Colonic mucosa (tissue), 4 donors: ENCODE measurements around the gene PPP1R1C. TPM values are rescaled to one million over a fixed set of nuclear protein-coding genes. Genes with fewer than 3 reads are reported as not detected.

ENCODE experiments used
- DNase-seq: peaks from one replicate; pipeline ENCODE4 v3.0.0-alpha.2; 2020
- H3K27ac ChIP-seq: fragments of 200-600 bp; one replicate; pipeline ENCODE4 v1.8.0; 2021
- H3K27me3 ChIP-seq: fragments of 200-600 bp; one replicate; pipeline ENCODE4 v1.8.0; 2021
- H3K36me3 ChIP-seq: fragments of 200-600 bp; one replicate; pipeline ENCODE4 v1.8.0; 2021
- H3K4me1 ChIP-seq: fragments of 200-600 bp; one replicate; pipeline ENCODE4 v1.8.0; 2021; ENCODE audit warnings: mild to moderate bottlenecking
- H3K4me3 ChIP-seq: fragments of 200-600 bp; one replicate; pipeline ENCODE4 v1.8.0; 2021
- H3K9ac ChIP-seq, 2 donors: one replicate each; pipeline ENCODE4 v1.7.0; 2013; ENCODE audit warnings: control low read depth in 2 of 2, low read depth in 2 of 2, low read length in 2 of 2
- H3K9me3 ChIP-seq: fragments of 200-600 bp; one replicate; pipeline ENCODE4 v1.8.0; 2021
- CTCF ChIP-seq: fragments of 200-600 bp; IDR thresholded peaks from one replicate; pipeline ENCODE4 v1.8.0; 2022; ENCODE audit warnings: antibody characterized with exemption, mild to moderate bottlenecking
- intact Hi-C: fragments of 100-400 bp; cut with DNase I; formaldehyde crosslinking; loops from one replicate; pipeline ENCODE4 v1.14.1; 2022
- total RNA-seq, 2 donors: library from RNA; stranded (reverse); fragmentation: NEBNext Ultra II Directional in 1 of 2; extraction: Animal tissue kit (Norgen Biotek cat#: 25700) in 1 of 2; gene quantifications; one replicate each; pipeline ENCODE4 v1.2.1, GENCODE V29; 2021
- donor health status: healthy.
- donor health status: DM: no; HTN: no; CAD: no.
- donor health status: DM: no; HTN: no; CAD: no.

The PPP1R1C gene
- total RNA-seq, 2 donors from 2014 or later: not detected

- DNase-seq: no peak
- no peak overlapping the region for H3K4me3 ChIP-seq
- no peak overlapping the region for H3K27ac ChIP-seq
- H3K9ac ChIP-seq: no peak overlapping the region
- H3K36me3 ChIP-seq: no peaks in the 10 kb centered on the region
- no peaks in the 10 kb centered on the region for H3K9me3 ChIP-seq
- intact Hi-C loops: no loop called here
- H3K4me1 ChIP-seq: no peaks in the 10 kb centered on the region
- no peaks in the 10 kb centered on the region for H3K27me3 ChIP-seq
- no peak for TF ChIP-seq CTCF
Measured at GRCh38 chr2:182128821-182129707, 143.4 kb downstream of the PPP1R1C start.

- DNase-seq: no peak
- intact Hi-C loops: no loop called here
- no peak for TF ChIP-seq CTCF
Measured at GRCh38 chr2:182132605-182133004, 147.0 kb downstream of the PPP1R1C start.

GRCh38 chr2:182133195-182133891 is 147.7 kb downstream of the PPP1R1C start:
- no peak for DNase-seq
- no peak overlapping the region for H3K4me3 ChIP-seq
- intact Hi-C loops: no loop called here

More at GRCh38 chr2:182132605-182133004, 147.0 kb downstream of the PPP1R1C start:
- Histone ChIP-seq H3K27ac (no peak overlapping the region), H3K36me3 (no peaks in the 10 kb centered on the region), H3K27me3 (no peaks in the 10 kb centered on the region), H3K9me3 (no peaks in the 10 kb centered on the region), H3K4me3 (no peak overlapping the region), H3K4me1 (no peaks in the 10 kb centered on the region), H3K9ac (no peak overlapping the region)

GRCh38 chr2:182134201-182134600 is 148.5 kb downstream of the PPP1R1C start:
- no peak overlapping the region for H3K27ac ChIP-seq
- intact Hi-C loops: no loop called here
- no peak overlapping the region for H3K9ac ChIP-seq

More at GRCh38 chr2:182133195-182133891, 147.7 kb downstream of the PPP1R1C start:
- no peak for TF ChIP-seq CTCF
- Histone ChIP-seq H3K36me3 (no peaks in the 10 kb centered on the region), H3K9me3 (no peaks in the 10 kb centered on the region), H3K27me3 (no peaks in the 10 kb centered on the region), H3K9ac (no peak overlapping the region), H3K4me1 (no peaks in the 10 kb centered on the region), H3K27ac (no peak overlapping the region)

More at GRCh38 chr2:182134201-182134600, 148.5 kb downstream of the PPP1R1C start:
- TF ChIP-seq CTCF: no peak
- no peak for DNase-seq
- H3K4me3 ChIP-seq: no peak overlapping the region
- no peaks in the 10 kb centered on the region for H3K27me3 ChIP-seq
- H3K4me1 ChIP-seq: no peaks in the 10 kb centered on the region
- no peaks in the 10 kb centered on the region for H3K9me3 ChIP-seq
- H3K36me3 ChIP-seq: no peaks in the 10 kb centered on the region
